ENCODE measurements around the gene KAZALD1. TPM values are rescaled to one million over a fixed set of nuclear protein-coding genes. Genes with fewer than 3 reads are reported as not detected.

The KAZALD1 gene
- total and polyA plus RNA-seq, 3 experiments from 2014 or later, result 0.18 to 0.20 TPM; not detected in 1

GRCh38 chr10:101062232-101063049, 652 bp downstream of the KAZALD1 start:
- H3K27ac ChIP-seq (ENCODE audit: low read depth, low read length), result peak overlapping the region; percentile 77
- peaks cover 36% of the 10 kb centered on the region for H3K4me1 ChIP-seq (ENCODE audit: insufficient read depth, low read length)
- H3K36me3 ChIP-seq (ENCODE audit: insufficient read depth, low read length), result no peaks in the 10 kb centered on the region
- H3K9me3 ChIP-seq (ENCODE audit: low read length), result no peaks in the 10 kb centered on the region
- peaks cover 43% of the 10 kb centered on the region for H3K27me3 ChIP-seq (ENCODE audit: insufficient read depth, low read length, poor library complexity, severe bottlenecking)
- Mint-ChIP-seq H3K9me3 (no peaks in the 10 kb centered on the region), H3K4me1 (peaks cover 20 to 52% (median 29%) of the 10 kb centered on the region in 3 donors), H3K36me3 (peaks cover 0 to 4% (median 0%) of the 10 kb centered on the region in 3 donors), H3K27ac (peak overlapping the region in 2 of 8 donors; percentile 45 to 46), H3K27me3 (peaks cover 34 to 35% of the 10 kb centered on the region in 2 donors), H3K4me3 (peak overlapping the region; percentile 61 to 85 (median 71))
- CTCF ChIA-PET, result interaction anchor here (0.9 to 19.6 kb wide), 8 partner anchors 11 to 80 kb away, joined by 3 to 258 read pairs (median 5); partner anchors contain the start of genes PDZD7 and SFXN3
- POLR2A ChIA-PET, result interaction anchor here (1.0 to 1.5 kb wide), 2 partner anchors 19 to 32 kb away, joined by 3 to 7 read pairs; partner anchors contain the start of genes PDZD7 and SFXN3
- H3K4me3 ChIP-seq (ENCODE audit: low read length), result peak overlapping the region; percentile 40
- DNase-seq, result peak; percentile 31 to 59 (median 33)

- peaks cover 0 to 2% (median 0%) of the 10 kb centered on the region in 5 donors for H3K9me3 Mint-ChIP-seq
- no peak for DNase-seq
- peak overlapping the region; percentile 11 for H3K4me3 ChIP-seq (ENCODE audit: low read length)
- peak overlapping the region in 1 of 8 donors; percentile 24 for H3K27ac Mint-ChIP-seq
- H3K27me3 Mint-ChIP-seq, result peaks cover 38 to 40% of the 10 kb centered on the region in 2 donors
- H3K36me3 ChIP-seq (ENCODE audit: insufficient read depth, low read length), result no peaks in the 10 kb centered on the region
- CTCF ChIA-PET, result interaction anchor here (0.9 to 19.6 kb wide), 6 partner anchors 12 to 79 kb away, joined by 3 to 258 read pairs (median 6); partner anchors contain the start of genes PDZD7 and SFXN3
- H3K9me3 ChIP-seq (ENCODE audit: low read length), result no peaks in the 10 kb centered on the region
- H3K36me3 Mint-ChIP-seq, result peaks cover 0 to 4% (median 0%) of the 10 kb centered on the region in 3 donors
- H3K4me1 Mint-ChIP-seq, result peaks cover 25 to 56% (median 32%) of the 10 kb centered on the region in 3 donors
- H3K4me1 ChIP-seq (ENCODE audit: insufficient read depth, low read length), result peaks cover 39% of the 10 kb centered on the region
- peaks cover 46% of the 10 kb centered on the region for H3K27me3 ChIP-seq (ENCODE audit: insufficient read depth, low read length, poor library complexity, severe bottlenecking)
- peak overlapping the region in 6 of 7 donors; percentile 24 to 83 (median 64) for H3K4me3 Mint-ChIP-seq
- peak overlapping the region; percentile 77 for H3K27ac ChIP-seq (ENCODE audit: low read depth, low read length)
- POLR2A ChIA-PET, result interaction anchor here (1.0 to 1.1 kb wide), 2 partner anchors 20 to 32 kb away, joined by 3 read pairs; partner anchors contain the start of genes PDZD7 and SFXN3
These were observed 1.3 kb downstream of the KAZALD1 start for GRCh38 chr10:101063050-101063525.

- no peaks in the 10 kb centered on the region for H3K36me3 ChIP-seq (ENCODE audit: insufficient read depth, low read length)
- ChIA-PET CTCF (interaction anchor here (0.6 to 19.6 kb wide), 7 partner anchors 10 to 66 kb away, joined by 3 to 258 read pairs (median 6); partner anchors contain the start of genes PDZD7 and SFXN3), POLR2A (interaction anchor here (1.1 kb wide), 1 partner anchor 21 kb away, joined by 3 read pairs; no protein-coding TSS in a partner anchor)
- peak overlapping the region in 2 of 8 donors; percentile 24 to 39 for H3K27ac Mint-ChIP-seq
- peaks cover 25 to 56% (median 32%) of the 10 kb centered on the region in 3 donors for H3K4me1 Mint-ChIP-seq
- H3K4me1 ChIP-seq (ENCODE audit: insufficient read depth, low read length), result peaks cover 39% of the 10 kb centered on the region
- H3K4me3 ChIP-seq (ENCODE audit: low read length), result no peak overlapping the region
- H3K36me3 Mint-ChIP-seq, result peaks cover 0 to 4% (median 0%) of the 10 kb centered on the region in 3 donors
- H3K4me3 Mint-ChIP-seq, result peak overlapping the region in 4 of 7 donors; percentile 44 to 71 (median 66)
- H3K27ac ChIP-seq (ENCODE audit: low read depth, low read length), result peak overlapping the region; percentile 77
- peaks cover 0 to 2% (median 0%) of the 10 kb centered on the region in 5 donors for H3K9me3 Mint-ChIP-seq
- H3K27me3 ChIP-seq (ENCODE audit: insufficient read depth, low read length, poor library complexity, severe bottlenecking), result peaks cover 46% of the 10 kb centered on the region
- H3K9me3 ChIP-seq (ENCODE audit: low read length), result no peaks in the 10 kb centered on the region
- no peak for DNase-seq
- H3K27me3 Mint-ChIP-seq, result peaks cover 38 to 40% of the 10 kb centered on the region in 2 donors
These were observed 2.0 kb downstream of the KAZALD1 start for GRCh38 chr10:101063548-101064414.

DNA sequence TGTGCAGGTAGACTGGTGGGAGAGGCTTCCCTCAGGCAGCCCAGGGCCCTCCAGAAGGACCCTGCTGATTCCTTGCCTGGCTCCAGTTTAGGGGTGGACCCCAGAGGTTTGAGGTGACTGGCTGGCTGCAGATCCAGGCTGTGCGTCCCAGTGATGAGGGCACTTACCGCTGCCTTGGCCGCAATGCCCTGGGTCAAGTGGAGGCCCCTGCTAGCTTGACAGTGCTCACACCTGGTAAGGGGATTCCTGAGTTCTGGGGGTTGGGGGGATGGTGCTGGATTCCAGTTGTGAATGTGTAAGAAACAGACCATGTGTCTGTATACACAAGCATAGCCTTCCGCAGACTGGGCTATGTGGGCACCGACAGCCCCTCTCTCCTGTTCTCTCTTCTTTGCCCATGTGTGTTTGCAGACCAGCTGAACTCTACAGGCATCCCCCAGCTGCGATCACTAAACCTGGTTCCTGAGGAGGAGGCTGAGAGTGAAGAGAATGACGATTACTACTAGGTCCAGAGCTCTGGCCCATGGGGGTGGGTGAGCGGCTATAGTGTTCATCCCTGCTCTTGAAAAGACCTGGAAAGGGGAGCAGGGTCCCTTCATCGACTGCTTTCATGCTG, 2.7 kb downstream of the KAZALD1 start:
- Mint-ChIP-seq H3K4me3 (peak overlapping the region in 2 of 7 donors; percentile 6 to 71), H3K9me3 (peaks cover 0 to 2% (median 0%) of the 10 kb centered on the region in 5 donors), H3K27me3 (peaks cover 36 to 40% of the 10 kb centered on the region in 2 donors), H3K4me1 (peaks cover 25 to 56% (median 32%) of the 10 kb centered on the region in 3 donors), H3K27ac (peak overlapping the region in 2 of 8 donors; percentile 24 to 28), H3K36me3 (peaks cover 0 to 4% (median 0%) of the 10 kb centered on the region in 3 donors)
- DNase-seq, result no peak
- CTCF ChIA-PET, result interaction anchor here (0.6 to 19.6 kb wide), 5 partner anchors 9 to 77 kb away, joined by 3 to 258 read pairs (median 4); partner anchors contain the start of genes PDZD7 and SFXN3
- Histone ChIP-seq H3K4me3 (ENCODE audit: low read length) (no peak overlapping the region), H3K27ac (ENCODE audit: low read depth, low read length) (peak overlapping the region; percentile 9), H3K27me3 (ENCODE audit: insufficient read depth, low read length, poor library complexity, severe bottlenecking) (peaks cover 46% of the 10 kb centered on the region), H3K36me3 (ENCODE audit: insufficient read depth, low read length) (no peaks in the 10 kb centered on the region), H3K9me3 (ENCODE audit: low read length) (no peaks in the 10 kb centered on the region), H3K4me1 (ENCODE audit: insufficient read depth, low read length) (peaks cover 39% of the 10 kb centered on the region)
- POLR2A ChIA-PET, result no interaction called here

- Mint-ChIP-seq H3K4me1 (peaks cover 18 to 49% (median 25%) of the 10 kb centered on the region in 3 donors), H3K27me3 (peaks cover 35 to 40% of the 10 kb centered on the region in 2 donors), H3K36me3 (peaks cover 0 to 2% (median 0%) of the 10 kb centered on the region in 3 donors), H3K4me3 (peak overlapping the region in 4 of 7 donors; percentile 27 to 94 (median 44)), H3K27ac (peak overlapping the region in 1 of 8 donors; percentile 34), H3K9me3 (peaks cover 0 to 2% (median 0%) of the 10 kb centered on the region in 5 donors)
- H3K4me1 ChIP-seq (ENCODE audit: insufficient read depth, low read length), result peaks cover 39% of the 10 kb centered on the region
- CTCF ChIA-PET, result interaction anchor here (1.2 to 19.6 kb wide), 4 partner anchors 10 to 76 kb away, joined by 4 to 258 read pairs (median 46); no protein-coding TSS in a partner anchor
- no peaks in the 10 kb centered on the region for H3K9me3 ChIP-seq (ENCODE audit: low read length)
- no peaks in the 10 kb centered on the region for H3K36me3 ChIP-seq (ENCODE audit: insufficient read depth, low read length)
- no peak for DNase-seq
- peaks cover 46% of the 10 kb centered on the region for H3K27me3 ChIP-seq (ENCODE audit: insufficient read depth, low read length, poor library complexity, severe bottlenecking)
- no peak overlapping the region for H3K4me3 ChIP-seq (ENCODE audit: low read length)
- H3K27ac ChIP-seq (ENCODE audit: low read depth, low read length), result peak overlapping the region; percentile 26
- POLR2A ChIA-PET, result interaction anchor here (0.6 kb wide), 1 partner anchor 12 kb away, joined by 3 read pairs; no protein-coding TSS in a partner anchor
These were observed 3.8 kb downstream of the KAZALD1 start for GRCh38 chr10:101065481-101066145.

DNA sequence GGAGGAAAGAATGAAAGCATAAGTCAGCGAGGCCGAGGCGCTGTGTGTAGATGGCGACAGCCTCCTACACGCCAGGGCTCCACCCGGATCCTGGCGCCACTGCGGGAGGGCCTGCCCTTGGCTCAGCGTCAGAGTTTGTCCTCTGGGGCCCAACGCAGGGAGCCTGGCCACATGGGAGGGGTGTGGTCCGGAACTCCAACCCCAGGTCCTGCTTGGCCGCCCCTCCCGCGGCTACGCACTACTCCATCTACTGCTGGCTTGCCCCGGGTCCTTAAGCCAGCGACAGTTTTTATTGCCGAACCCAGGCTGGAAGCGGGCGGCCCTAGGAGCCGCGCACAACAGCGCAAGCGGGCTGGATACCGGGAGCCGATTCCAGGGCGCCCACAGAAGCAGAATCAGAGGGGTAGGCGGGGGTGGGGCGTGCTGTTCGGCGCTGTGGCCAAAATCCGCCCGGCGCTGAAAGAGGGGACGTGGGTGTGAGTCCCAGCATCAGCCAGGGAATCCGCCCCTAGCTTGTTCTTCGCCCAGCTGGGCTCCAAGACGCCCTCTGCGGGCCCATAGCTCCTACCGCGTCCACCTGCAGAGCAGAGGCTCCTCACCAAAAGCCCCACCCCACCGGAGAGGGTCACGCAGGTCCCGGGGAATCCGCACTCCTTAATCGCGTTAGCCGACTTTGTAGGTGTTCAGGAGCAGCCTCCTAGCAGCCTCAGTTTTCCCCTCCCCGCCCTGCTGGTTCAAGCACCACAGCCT, 4.5 kb downstream of the KAZALD1 start:
- Mint-ChIP-seq H3K36me3 (no peaks in the 10 kb centered on the region), H3K27ac (peak overlapping the region in 2 of 8 donors; percentile 34 to 38), H3K9me3 (peaks cover 0 to 2% (median 0%) of the 10 kb centered on the region in 5 donors), H3K4me1 (peaks cover 18 to 47% (median 23%) of the 10 kb centered on the region in 3 donors), H3K4me3 (peak overlapping the region; percentile 50 to 94 (median 72)), H3K27me3 (peaks cover 35 to 40% of the 10 kb centered on the region in 2 donors)
- Histone ChIP-seq H3K36me3 (ENCODE audit: insufficient read depth, low read length) (no peaks in the 10 kb centered on the region), H3K4me1 (ENCODE audit: insufficient read depth, low read length) (peaks cover 39% of the 10 kb centered on the region), H3K27ac (ENCODE audit: low read depth, low read length) (peak overlapping the region; percentile 9), H3K27me3 (ENCODE audit: insufficient read depth, low read length, poor library complexity, severe bottlenecking) (peaks cover 46% of the 10 kb centered on the region), H3K4me3 (ENCODE audit: low read length) (peak overlapping the region; percentile 32), H3K9me3 (ENCODE audit: low read length) (no peaks in the 10 kb centered on the region)
- DNase-seq, result peak in 4 of 5 donors; percentile 30 to 67 (median 36)
- POLR2A ChIA-PET, result interaction anchor here (0.6 kb wide), 1 partner anchor 12 kb away, joined by 3 read pairs; no protein-coding TSS in a partner anchor
- CTCF ChIA-PET, result interaction anchor here (1.0 to 19.6 kb wide), 7 partner anchors 8 to 76 kb away, joined by 3 to 258 read pairs (median 19); no protein-coding TSS in a partner anchor
